ENCODE measurements around the gene ZNF385B. TPM values are rescaled to one million over a fixed set of nuclear protein-coding genes. Genes with fewer than 3 reads are reported as not detected.

The ZNF385B gene
- total and polyA plus RNA-seq, 7 donors, result 0.35 to 5.6 (median 3.0) TPM; not detected in 1

GRCh38 chr2:179571252-179571651 lies 290.2 kb downstream of the ZNF385B start:
- no peak overlapping the region for H3K27ac ChIP-seq
- H3K36me3 ChIP-seq, result no peaks in the 10 kb centered on the region
- no peaks in the 10 kb centered on the region for H3K27me3 ChIP-seq
- intact Hi-C loops (cut with DNase I), result no loop called here
- no peak overlapping the region for H3K4me3 ChIP-seq
- H3K9me3 ChIP-seq, result no peaks in the 10 kb centered on the region
- 75 to 82% methylated on average over 1 of the region's 1 CpG for WGBS, 2 donors
- H3K4me1 ChIP-seq, result no peaks in the 10 kb centered on the region
- TF ChIP-seq EP300 (IDR thresholded peaks at IDR 0.05), result no peak
- TF ChIP-seq, protein P1, sequence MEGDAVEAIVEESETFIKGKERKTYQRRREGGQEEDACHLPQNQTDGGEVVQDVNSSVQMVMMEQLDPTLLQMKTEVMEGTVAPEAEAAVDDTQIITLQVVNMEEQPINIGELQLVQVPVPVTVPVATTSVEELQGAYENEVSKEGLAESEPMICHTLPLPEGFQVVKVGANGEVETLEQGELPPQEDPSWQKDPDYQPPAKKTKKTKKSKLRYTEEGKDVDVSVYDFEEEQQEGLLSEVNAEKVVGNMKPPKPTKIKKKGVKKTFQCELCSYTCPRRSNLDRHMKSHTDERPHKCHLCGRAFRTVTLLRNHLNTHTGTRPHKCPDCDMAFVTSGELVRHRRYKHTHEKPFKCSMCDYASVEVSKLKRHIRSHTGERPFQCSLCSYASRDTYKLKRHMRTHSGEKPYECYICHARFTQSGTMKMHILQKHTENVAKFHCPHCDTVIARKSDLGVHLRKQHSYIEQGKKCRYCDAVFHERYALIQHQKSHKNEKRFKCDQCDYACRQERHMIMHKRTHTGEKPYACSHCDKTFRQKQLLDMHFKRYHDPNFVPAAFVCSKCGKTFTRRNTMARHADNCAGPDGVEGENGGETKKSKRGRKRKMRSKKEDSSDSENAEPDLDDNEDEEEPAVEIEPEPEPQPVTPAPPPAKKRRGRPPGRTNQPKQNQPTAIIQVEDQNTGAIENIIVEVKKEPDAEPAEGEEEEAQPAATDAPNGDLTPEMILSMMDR (IDR thresholded peaks at IDR 0.05), result no peak
- no peak for TF ChIP-seq POLR2A (IDR thresholded peaks at IDR 0.05)
- no peak for TF ChIP-seq POLR2AphosphoS5 (IDR thresholded peaks at IDR 0.05)
- DNase-seq, result no peak

GRCh38 chr2:179569831-179570233 lies 291.6 kb downstream of the ZNF385B start:
- no peaks in the 10 kb centered on the region for H3K9me3 ChIP-seq
- no peak for DNase-seq
- H3K27me3 ChIP-seq, result no peaks in the 10 kb centered on the region
- intact Hi-C loops (cut with DNase I), result no loop called here
- 64 to 85% methylated on average over 1 of the region's 1 CpG for WGBS, 2 donors
- peak overlapping the region in 2 of 4 donors; percentile 11 to 24 for H3K27ac ChIP-seq
- no peaks in the 10 kb centered on the region for H3K4me1 ChIP-seq
- TF ChIP-seq POLR2AphosphoS5 (IDR thresholded peaks at IDR 0.05), result peak; percentile 15 to 42 (median 35)
- no peak for TF ChIP-seq EP300 (IDR thresholded peaks at IDR 0.05)
- H3K4me3 ChIP-seq, result no peak overlapping the region
- no peaks in the 10 kb centered on the region for H3K36me3 ChIP-seq

DNA sequence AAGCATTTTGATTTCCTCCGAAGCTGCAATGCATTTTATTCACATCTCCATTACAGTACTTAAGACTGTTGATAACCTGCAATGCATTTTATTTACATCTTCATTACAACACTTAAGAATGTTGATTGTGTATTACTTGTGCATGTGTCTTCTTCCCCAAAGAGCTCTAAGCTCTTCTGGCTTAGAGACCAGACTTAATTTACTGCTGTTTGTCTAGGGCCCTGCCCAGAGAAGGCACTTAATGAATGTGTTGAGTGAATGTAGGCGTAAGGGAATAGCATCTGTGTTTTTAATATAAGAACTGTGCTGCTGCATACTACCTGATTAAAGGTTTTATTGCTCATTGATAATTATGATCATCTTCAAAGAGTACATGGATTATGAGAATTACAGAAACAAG lies 295.6 kb downstream of the ZNF385B start:
- Histone ChIP-seq H3K4me3 (no peak overlapping the region), H3K9me3 (no peaks in the 10 kb centered on the region), H3K27me3 (no peaks in the 10 kb centered on the region), H3K36me3 (no peaks in the 10 kb centered on the region), H3K27ac (no peak overlapping the region), H3K4me1 (no peaks in the 10 kb centered on the region)
- DNase-seq, result no peak
- intact Hi-C loops (cut with DNase I), result no loop called here
- TF ChIP-seq EP300 (IDR thresholded peaks at IDR 0.05), result no peak
- TF ChIP-seq POLR2AphosphoS5 (IDR thresholded peaks at IDR 0.05), result no peak
- no peak for TF ChIP-seq POLR2A (IDR thresholded peaks at IDR 0.05)
- TF ChIP-seq, protein P1 (IDR thresholded peaks at IDR 0.05), result no peak
- WGBS, 2 donors, result 58 to 81% methylated on average over 2 of the region's 2 CpGs

DNA sequence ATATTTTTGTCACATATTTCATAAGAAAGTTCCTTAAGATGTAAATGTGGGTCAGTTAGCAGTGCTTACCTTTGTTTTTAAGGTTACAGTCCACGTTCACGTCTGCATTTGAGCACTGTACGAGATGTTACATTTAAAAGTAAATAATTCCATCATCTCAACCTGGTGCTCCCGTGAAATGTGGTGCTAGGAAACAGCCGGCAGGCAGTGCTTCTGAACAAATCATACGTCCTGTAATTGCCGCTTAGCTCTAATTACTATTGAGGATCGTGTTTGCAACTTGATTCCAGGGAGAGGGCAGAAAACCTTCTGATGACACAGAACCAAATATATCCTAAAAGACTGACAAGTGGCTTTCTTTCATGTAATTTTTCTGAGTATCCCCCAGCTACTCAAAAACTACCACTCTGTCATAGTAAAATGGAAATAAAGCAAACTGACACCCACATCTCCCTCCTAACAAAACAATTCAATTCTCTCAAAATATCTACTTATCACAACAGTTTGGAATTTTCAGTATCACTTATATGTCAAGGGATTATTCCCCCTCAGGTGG lies 299.0 kb downstream of the ZNF385B start:
- TF ChIP-seq, protein P1 (IDR thresholded peaks at IDR 0.05), result no peak
- no peak for TF ChIP-seq POLR2AphosphoS5 (IDR thresholded peaks at IDR 0.05)
- no peak for TF ChIP-seq POLR2A (IDR thresholded peaks at IDR 0.05)
- TF ChIP-seq EP300 (IDR thresholded peaks at IDR 0.05), result no peak
- Histone ChIP-seq H3K4me3 (no peak overlapping the region), H3K36me3 (no peaks in the 10 kb centered on the region), H3K9me3 (no peaks in the 10 kb centered on the region), H3K27ac (no peak overlapping the region), H3K27me3 (no peaks in the 10 kb centered on the region), H3K4me1 (no peaks in the 10 kb centered on the region)
- DNase-seq, result no peak
- intact Hi-C loops (cut with DNase I), result no loop called here
- 34 to 64% methylated on average over 8 of the region's 8 CpGs for WGBS, 2 donors

GRCh38 chr2:179561702-179562101 lies 299.7 kb downstream of the ZNF385B start:
- TF ChIP-seq EP300 (IDR thresholded peaks at IDR 0.05) (no peak), POLR2AphosphoS5 (IDR thresholded peaks at IDR 0.05) (no peak), POLR2A (IDR thresholded peaks at IDR 0.05) (no peak)
- TF ChIP-seq, protein P1 (IDR thresholded peaks at IDR 0.05), result no peak
- Histone ChIP-seq H3K27ac (no peak overlapping the region), H3K27me3 (no peaks in the 10 kb centered on the region), H3K4me3 (no peak overlapping the region), H3K9me3 (no peaks in the 10 kb centered on the region), H3K36me3 (no peaks in the 10 kb centered on the region), H3K4me1 (no peaks in the 10 kb centered on the region)
- DNase-seq, result no peak
- intact Hi-C loops (cut with DNase I), result no loop called here
- WGBS, 2 donors, result 31 to 61% methylated on average over 2 of the region's 2 CpGs
